Measurements from ENCODE around the gene NRL.

GRCh38 chr14:24040692-24041091 is 74.1 kb downstream of the NRL start:
- TF ChIP-seq POLR2AphosphoS5 (IDR thresholded peaks at IDR 0.05; ENCODE audit: borderline replicate concordance, low read depth, low read length) (no peak), EZH2 (IDR thresholded peaks at IDR 0.05) (no peak)

Measured in SK-N-MC (cell line).